Sigmoid colon (tissue), 4 donors: ENCODE measurements around the gene MGA.
"Not testable (repeated sequence)": the region's sequence is repeated elsewhere in the genome, so short reads cannot be mapped to it uniquely, and the experiment has no call there.

ENCODE experiments used
- CTCF ChIP-seq, 4 experiments: fragments of 450-650 bp in 3 of 4; fragments of 200-600 bp in 1 of 4; IDR thresholded peaks; one replicate each; pipeline ENCODE4 v1.5.1; 2016 to 2019; ENCODE audit warnings: antibody characterized with exemption in 4 of 4, mild to moderate bottlenecking in 3 of 4, moderate library complexity in 2 of 4
- EP300 ChIP-seq, 4 donors: sonication (generic); formaldehyde crosslinking; IDR thresholded peaks; one replicate each; pipeline ENCODE4 v1.6.1; 2017; ENCODE audit warnings: antibody characterized with exemption in 4 of 4
- POLR2AphosphoS5 ChIP-seq, 4 donors: sonication (generic); formaldehyde crosslinking; IDR thresholded peaks; one replicate each; pipeline ENCODE4 v1.6.1; 2017; ENCODE audit warnings: antibody characterized with exemption in 4 of 4

- not testable (repeated sequence) for TF ChIP-seq CTCF, EP300, POLR2AphosphoS5 (IDR thresholded peaks at IDR 0.05)
These were observed 75.3 kb downstream of the MGA start for GRCh38 chr15:41735492-41735891.
